HCT116 (cell line): ENCODE results near the gene KLK7. TPM values are rescaled to one million over a fixed set of nuclear protein-coding genes. Genes with fewer than 3 reads are reported as not detected.
A peak's percentile ranks its signal among the peaks of the same experiment; 100 is the strongest.

Experiments used
- ATAC-seq: fragments of 200-7000 bp; cut with Tn5 transposase; 2 replicates; pipeline ENCODE4 v1.9.1; 2020; ENCODE audit warnings: mild to moderate bottlenecking, moderate library complexity
- BruUV-seq: library from RNA; stranded (reverse); fragments of 400-500 nt; replicated peaks from 2 replicates; lab custom pipeline; 2021; lab: Mats Ljungman, UMichigan
- CTCF ChIA-PET: fragments of 300-600 bp; sonication (Branson Sonifier 250); formaldehyde crosslinking; loops from one replicate; lab custom pipeline; 2021; ENCODE audit warnings: antibody characterized with exemption; lab: Charles Lee
- POLR2A ChIA-PET: fragments of 300-600, 350-600 bp; sonication (Branson Sonifier 250); formaldehyde crosslinking; loops from one replicate; lab custom pipeline; 2021; ENCODE audit warnings: antibody characterized with exemption; lab: Charles Lee
- RAD21 ChIA-PET, 2 experiments: fragments of 300-600 bp; sonication (Branson Sonifier 250); formaldehyde crosslinking; loops; one replicate each; lab custom pipeline; 2023; ENCODE audit warnings: low total read pairs in 2 of 2; ENCODE audit not compliant: uncharacterized antibody in 2 of 2, unreplicated experiment in 2 of 2, low non-redundant PET in 1 of 2; lab: Charles Lee
- DNase-seq: peaks from one replicate; pipeline ENCODE4 v3.0.0-alpha.2; 2010; ENCODE audit warnings: low read depth, low spot score
- H2AFZ ChIP-seq: fragments of 200-600 bp; shearing (Covaris generic), sonication (generic); 2 replicates; pipeline ENCODE4 v1.6.1; 2017; ENCODE audit warnings: low read depth, mixed run types, mixed read lengths, antibody characterized with exemption, low read length; ENCODE audit not compliant: poor library complexity, severe bottlenecking
- H3K27ac ChIP-seq: 2 replicates; pipeline ENCODE4 v1.5.1; 2012; ENCODE audit warnings: low read depth, low read length
- H3K27me3 ChIP-seq: fragments of 200-600 bp; sonication (generic); 2 replicates; pipeline ENCODE4 v1.6.1; 2016; ENCODE audit warnings: mixed run types, low read length, mixed read lengths; ENCODE audit not compliant: insufficient read depth
- H3K36me3 ChIP-seq, 2 experiments: fragments of 200-500 bp in 1 of 2; fragments of 200-600 bp in 1 of 2; sonication (Bioruptor generic) in 1 of 2; sonication (generic) in 1 of 2; 2 replicates each; pipeline versions ENCODE4 v1.5.1 to v1.6.1; 2014 to 2016; ENCODE audit warnings: low read length in 2 of 2, inconsistent platforms in 1 of 2, mixed read lengths in 1 of 2, mixed run types in 1 of 2; ENCODE audit not compliant: insufficient read depth in 2 of 2, control insufficient read depth in 1 of 2
- H3K4me1 ChIP-seq, 2 experiments: fragments of 200-600 bp in 1 of 2; sonication (generic) in 1 of 2; 2 replicates each; pipeline versions ENCODE4 v1.5.1 to v1.6.1; 2012 to 2017; ENCODE audit warnings: low read length in 2 of 2, inconsistent platforms in 1 of 2, mild to moderate bottlenecking in 1 of 2, mixed read lengths in 1 of 2, mixed run types in 1 of 2, moderate library complexity in 1 of 2; ENCODE audit not compliant: insufficient read depth in 2 of 2, control insufficient read depth in 1 of 2
- H3K4me2 ChIP-seq: fragments of 200-600 bp; sonication (generic); 2 replicates; pipeline ENCODE4 v1.6.1; 2017; ENCODE audit warnings: mixed run types, low read length, mixed read lengths
- H3K4me3 ChIP-seq, 2 experiments: fragments of 200-600 bp in 1 of 2; sonication (generic) in 1 of 2; replicated peaks in 1 of 2; 2 replicates each; pipeline ENCODE4 v1.5.1; 2011 to 2016; ENCODE audit warnings: low read length in 2 of 2, control low read depth in 1 of 2, low read depth in 1 of 2, mild to moderate bottlenecking in 1 of 2, mixed read lengths in 1 of 2, mixed run types in 1 of 2
- H3K79me2 ChIP-seq: fragments of 200-600 bp; sonication (generic); 2 replicates; pipeline ENCODE4 v1.6.1; 2017; ENCODE audit warnings: mild to moderate bottlenecking, mixed run types, low read length, moderate library complexity, mixed read lengths; ENCODE audit not compliant: insufficient read depth
- H3K9ac ChIP-seq: fragments of 200-600 bp; sonication (generic); 2 replicates; pipeline ENCODE4 v1.6.1; 2016; ENCODE audit warnings: low read length, mixed read lengths
- H3K9me2 ChIP-seq: fragments of 200-600 bp; sonication (generic), shearing (Covaris generic); 2 replicates; pipeline ENCODE4 v1.6.1; 2017; ENCODE audit warnings: mixed run types, mild to moderate bottlenecking, moderate library complexity; ENCODE audit not compliant: insufficient read depth
- H3K9me3 ChIP-seq, 2 experiments: fragments of 200-500 bp in 1 of 2; fragments of 200-600 bp in 1 of 2; sonication (Bioruptor generic) in 1 of 2; sonication (generic) in 1 of 2; 2 replicates each; pipeline ENCODE4 v1.6.1; 2014 to 2017; ENCODE audit warnings: low read length in 2 of 2, mixed read lengths in 2 of 2, inconsistent platforms in 1 of 2, low read depth in 1 of 2, mild to moderate bottlenecking in 1 of 2, mixed run types in 1 of 2, moderate library complexity in 1 of 2; ENCODE audit not compliant: control insufficient read depth in 1 of 2, insufficient read depth in 1 of 2
- H4K20me1 ChIP-seq: fragments of 200-600 bp; sonication (generic), shearing (Covaris generic); 2 replicates; pipeline ENCODE4 v1.6.1; 2017; ENCODE audit warnings: mixed run types, mild to moderate bottlenecking, moderate library complexity; ENCODE audit not compliant: insufficient read depth
- CBX3 ChIP-seq: IDR thresholded peaks from 2 replicates; pipeline ENCODE4 v1.6.1; 2012; ENCODE audit warnings: low read depth
- EGR1 ChIP-seq: IDR thresholded peaks from 2 replicates; pipeline ENCODE4 v1.6.1; 2012; ENCODE audit warnings: low read depth
- JUND ChIP-seq: IDR thresholded peaks from 2 replicates; pipeline ENCODE4 v1.6.1; 2012
- POLR2AphosphoS5 ChIP-seq: IDR thresholded peaks from 2 replicates; pipeline ENCODE4 v1.6.1; 2011; ENCODE audit warnings: mild to moderate bottlenecking, low read depth, low read length, moderate library complexity
- RAD21 ChIP-seq: IDR thresholded peaks from 2 replicates; pipeline ENCODE4 v1.6.1; 2012; ENCODE audit warnings: low read depth, mild to moderate bottlenecking
- YY1 ChIP-seq: IDR thresholded peaks from 2 replicates; pipeline ENCODE4 v1.6.1; 2011; ENCODE audit warnings: low read length, low read depth, moderate library complexity, mild to moderate bottlenecking; ENCODE audit not compliant: insufficient replicate concordance; ENCODE audit errors: extremely low read depth
- intact Hi-C: fragments of 100-400 bp; cut with micrococcal nuclease; formaldehyde crosslinking; loops from 2 replicates; pipeline ENCODE4 v1.10.0; 2022
- total RNA-seq: library from RNA; stranded (reverse); gene quantifications from one replicate; pipeline ENCODE4 v1.2.1, GENCODE V29; 2021; ENCODE audit not compliant: unreplicated experiment
- TF ChIP-seq, protein P1 (sequence below), 3 experiments: fragments of 200-600 bp in 1 of 3; sonication (generic) in 1 of 3; IDR thresholded peaks in 2 of 3; conservative IDR thresholded peaks in 1 of 3; 2 replicates each; pipeline ENCODE4 v1.5.1; 2012 to 2017; ENCODE audit warnings: low read depth in 2 of 3, low read length in 2 of 3, antibody characterized with exemption in 1 of 3, borderline replicate concordance in 1 of 3, control low read depth in 1 of 3, mild to moderate bottlenecking in 1 of 3, mixed read lengths in 1 of 3, mixed run types in 1 of 3, moderate library complexity in 1 of 3; ENCODE audit not compliant: insufficient read depth in 1 of 3

KLK7 gene
- total RNA-seq, 1 experiment from 2014 or later = 30.5 TPM

DNA sequence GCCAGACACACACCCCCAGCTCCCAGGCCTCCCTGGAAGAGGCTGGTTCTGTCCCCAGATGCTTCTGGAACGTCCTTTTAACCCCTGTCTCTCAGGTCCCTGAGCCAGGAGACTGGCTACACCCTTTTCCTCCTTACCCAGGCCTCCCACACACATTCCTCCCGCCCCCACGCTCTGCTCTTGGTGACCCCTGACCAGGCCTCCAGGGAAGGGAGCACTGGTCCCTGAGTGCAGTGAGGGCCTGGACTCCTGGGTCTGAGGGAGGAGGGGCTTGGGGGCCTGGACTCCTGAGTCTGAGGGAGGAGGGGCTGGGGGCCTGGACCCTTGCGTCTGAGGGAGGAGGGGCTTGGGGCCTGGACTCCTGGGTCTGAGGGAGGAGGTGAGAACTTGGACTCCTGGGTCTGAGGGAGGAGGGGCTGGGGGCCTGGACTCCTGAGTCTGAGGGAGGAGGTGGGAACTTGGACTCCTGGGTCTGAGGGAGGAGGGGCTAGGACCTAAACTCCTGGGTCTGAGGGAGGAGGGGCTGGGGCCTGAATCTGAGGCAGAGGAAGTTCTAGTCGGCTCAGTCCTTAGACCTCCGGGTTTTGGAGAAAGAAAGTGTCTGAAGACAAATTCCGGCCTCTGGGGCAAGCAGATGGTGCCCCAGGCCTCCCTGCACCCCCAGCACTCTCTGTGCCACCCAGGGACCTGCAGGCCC lies 14.9 kb downstream of the KLK7 start:
- RAD21 ChIA-PET = interaction anchor here (0.8 to 1.0 kb wide), 3 partner anchors 38 to 50 kb away, joined by 3 to 9 read pairs (median 5); no protein-coding TSS in a partner anchor
- POLR2A ChIA-PET = interaction anchor here (0.5 to 1.4 kb wide), 4 partner anchors 34 to 69 kb away, joined by 3 to 8 read pairs (median 3); no protein-coding TSS in a partner anchor
- CTCF ChIA-PET = interaction anchor here (1.0 kb wide), 1 partner anchor 48 kb away, joined by 3 read pairs; no protein-coding TSS in a partner anchor
- Histone ChIP-seq H3K9me3 (no peaks in the 10 kb centered on the region), H3K4me2 (peak overlapping the region; percentile 71), H2AFZ (peak overlapping the region; percentile 55), H3K4me1 (peaks cover 42 to 81% of the 10 kb centered on the region in 2 experiments), H3K36me3 (no peaks in the 10 kb centered on the region), H3K27ac (peak overlapping the region; percentile 95), H3K9me2 (no peaks in the 10 kb centered on the region), H3K79me2 (no peaks in the 10 kb centered on the region), H3K4me3 (peak overlapping the region; percentile 37 to 53), H4K20me1 (no peaks in the 10 kb centered on the region), H3K9ac (peak overlapping the region; percentile 65), H3K27me3 (no peaks in the 10 kb centered on the region)
- intact Hi-C loops = loop anchor here (2.0 to 5.0 kb wide), 3 partner anchors 33 to 48 kb away; partner anchors contain the start of gene KLK8
- no peak for DNase-seq
- TSS peak; percentile 34 for BruUV-seq
- TF ChIP-seq JUND = no peak
- peak; percentile 92 for TF ChIP-seq EGR1
- TF ChIP-seq POLR2AphosphoS5 = no peak
- no peak for TF ChIP-seq CBX3
- peak; percentile 56 for ATAC-seq

DNA sequence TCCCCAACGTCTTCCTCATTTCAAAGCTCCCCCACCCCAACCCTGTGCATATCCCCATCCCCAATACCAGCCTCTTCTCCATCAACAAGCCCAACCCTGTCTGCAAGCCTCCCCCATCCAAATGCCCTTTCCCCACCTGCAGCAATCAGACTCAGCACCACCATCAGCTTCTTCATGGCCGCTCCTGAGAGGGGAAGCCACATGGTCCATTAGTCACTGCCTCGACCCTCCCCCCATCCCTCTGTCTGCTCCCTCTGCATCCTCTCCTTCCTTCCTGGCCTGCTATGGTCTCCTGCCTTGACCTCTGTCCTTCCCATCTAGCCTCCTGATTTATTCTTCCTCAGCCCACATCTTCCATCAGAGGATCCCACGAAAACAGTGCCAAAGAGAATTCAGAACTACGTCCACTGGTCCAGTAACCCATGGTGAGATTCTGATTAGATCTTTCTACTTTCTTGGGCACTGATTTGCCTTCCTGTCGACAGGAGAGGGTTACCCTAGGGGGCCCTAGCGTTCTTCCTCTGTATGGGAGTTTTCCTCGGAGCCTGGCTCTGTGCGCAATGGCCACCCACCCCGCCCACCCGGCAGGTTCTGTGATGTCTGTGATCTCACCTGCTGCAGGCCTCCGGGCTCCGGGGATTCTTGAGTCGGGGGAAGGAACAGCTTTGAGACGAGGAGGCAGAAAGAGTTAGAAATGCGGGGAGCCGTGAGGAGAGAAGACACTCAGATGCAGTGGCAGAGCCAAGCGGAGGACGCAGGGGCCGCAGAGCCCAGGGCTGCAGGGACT lies 15.6 kb downstream of the KLK7 start:
- Histone ChIP-seq H4K20me1 (no peaks in the 10 kb centered on the region), H3K4me1 (peaks cover 42 to 74% of the 10 kb centered on the region in 2 experiments), H3K9me3 (no peaks in the 10 kb centered on the region), H3K4me2 (peak overlapping the region; percentile 71), H3K27ac (peak overlapping the region; percentile 95), H3K79me2 (no peaks in the 10 kb centered on the region), H3K9me2 (no peaks in the 10 kb centered on the region), H3K36me3 (no peaks in the 10 kb centered on the region), H3K9ac (peak overlapping the region; percentile 65), H3K27me3 (no peaks in the 10 kb centered on the region), H3K4me3 (peak overlapping the region; percentile 37 to 53), H2AFZ (no peak overlapping the region)
- DNase-seq (no peak), ATAC-seq (peak; percentile 34)
- TF ChIP-seq RAD21 (peak; percentile 65), YY1 (no peak)
- TF ChIP-seq, protein P1, sequence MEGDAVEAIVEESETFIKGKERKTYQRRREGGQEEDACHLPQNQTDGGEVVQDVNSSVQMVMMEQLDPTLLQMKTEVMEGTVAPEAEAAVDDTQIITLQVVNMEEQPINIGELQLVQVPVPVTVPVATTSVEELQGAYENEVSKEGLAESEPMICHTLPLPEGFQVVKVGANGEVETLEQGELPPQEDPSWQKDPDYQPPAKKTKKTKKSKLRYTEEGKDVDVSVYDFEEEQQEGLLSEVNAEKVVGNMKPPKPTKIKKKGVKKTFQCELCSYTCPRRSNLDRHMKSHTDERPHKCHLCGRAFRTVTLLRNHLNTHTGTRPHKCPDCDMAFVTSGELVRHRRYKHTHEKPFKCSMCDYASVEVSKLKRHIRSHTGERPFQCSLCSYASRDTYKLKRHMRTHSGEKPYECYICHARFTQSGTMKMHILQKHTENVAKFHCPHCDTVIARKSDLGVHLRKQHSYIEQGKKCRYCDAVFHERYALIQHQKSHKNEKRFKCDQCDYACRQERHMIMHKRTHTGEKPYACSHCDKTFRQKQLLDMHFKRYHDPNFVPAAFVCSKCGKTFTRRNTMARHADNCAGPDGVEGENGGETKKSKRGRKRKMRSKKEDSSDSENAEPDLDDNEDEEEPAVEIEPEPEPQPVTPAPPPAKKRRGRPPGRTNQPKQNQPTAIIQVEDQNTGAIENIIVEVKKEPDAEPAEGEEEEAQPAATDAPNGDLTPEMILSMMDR (IDR thresholded peaks at IDR 0.05 in 2 of 3, conservative IDR thresholded peaks at IDR 0.05 in 1 of 3; ENCODE audit: borderline replicate concordance in 1 of 3, insufficient read depth in 1 of 3, low read depth in 2 of 3, low read length in 2 of 3) = peak in 1 of 3 experiments; percentile 8; a peak in 1 of 6 replicates
- POLR2A ChIA-PET = no interaction called here
- no TSS peak for BruUV-seq
- CTCF ChIA-PET = no interaction called here
- intact Hi-C loops = loop anchor here (2.0 to 5.0 kb wide), 3 partner anchors 34 to 49 kb away; partner anchors contain the start of gene KLK8
- RAD21 ChIA-PET = interaction anchor here in 1 of 2 experiments (0.8 to 1.0 kb wide), 2 partner anchors 50 to 51 kb away, joined by 5 to 9 read pairs; no protein-coding TSS in a partner anchor
